HCT116 (cell line): ENCODE results near the gene TNFRSF14. TPM values are rescaled to one million over a fixed set of nuclear protein-coding genes. Genes with fewer than 3 reads are reported as not detected.

Experiments
- ATAC-seq: fragments of 200-7000 bp; cut with Tn5 transposase; 2 replicates; pipeline ENCODE4 v1.9.1; 2020; ENCODE audit warnings: mild to moderate bottlenecking, moderate library complexity
- BruUV-seq: library from RNA; stranded (reverse); fragments of 400-500 nt; replicated peaks from 2 replicates; lab custom pipeline; 2021; lab: Mats Ljungman, UMichigan
- CTCF ChIA-PET: fragments of 300-600 bp; sonication (Branson Sonifier 250); formaldehyde crosslinking; loops from one replicate; lab custom pipeline; 2021; ENCODE audit warnings: antibody characterized with exemption; lab: Charles Lee
- POLR2A ChIA-PET: fragments of 300-600, 350-600 bp; sonication (Branson Sonifier 250); formaldehyde crosslinking; loops from one replicate; lab custom pipeline; 2021; ENCODE audit warnings: antibody characterized with exemption; lab: Charles Lee
- RAD21 ChIA-PET, 2 experiments: fragments of 300-600 bp; sonication (Branson Sonifier 250); formaldehyde crosslinking; loops; one replicate each; lab custom pipeline; 2023; ENCODE audit warnings: low total read pairs in 2 of 2; ENCODE audit not compliant: uncharacterized antibody in 2 of 2, unreplicated experiment in 2 of 2, low non-redundant PET in 1 of 2; lab: Charles Lee
- DNase-seq: peaks from one replicate; pipeline ENCODE4 v3.0.0-alpha.2; 2010; ENCODE audit warnings: low read depth, low spot score
- H2AFZ ChIP-seq: fragments of 200-600 bp; shearing (Covaris generic), sonication (generic); 2 replicates; pipeline ENCODE4 v1.6.1; 2017; ENCODE audit warnings: low read depth, mixed run types, mixed read lengths, antibody characterized with exemption, low read length; ENCODE audit not compliant: poor library complexity, severe bottlenecking
- H3K27ac ChIP-seq: 2 replicates; pipeline ENCODE4 v1.5.1; 2012; ENCODE audit warnings: low read depth, low read length
- H3K27me3 ChIP-seq: fragments of 200-600 bp; sonication (generic); 2 replicates; pipeline ENCODE4 v1.6.1; 2016; ENCODE audit warnings: mixed run types, low read length, mixed read lengths; ENCODE audit not compliant: insufficient read depth
- H3K36me3 ChIP-seq, 2 experiments: fragments of 200-500 bp in 1 of 2; fragments of 200-600 bp in 1 of 2; sonication (Bioruptor generic) in 1 of 2; sonication (generic) in 1 of 2; 2 replicates each; pipeline versions ENCODE4 v1.5.1 to v1.6.1; 2014 to 2016; ENCODE audit warnings: low read length in 2 of 2, inconsistent platforms in 1 of 2, mixed read lengths in 1 of 2, mixed run types in 1 of 2; ENCODE audit not compliant: insufficient read depth in 2 of 2, control insufficient read depth in 1 of 2
- H3K4me1 ChIP-seq, 2 experiments: fragments of 200-600 bp in 1 of 2; sonication (generic) in 1 of 2; 2 replicates each; pipeline versions ENCODE4 v1.5.1 to v1.6.1; 2012 to 2017; ENCODE audit warnings: low read length in 2 of 2, inconsistent platforms in 1 of 2, mild to moderate bottlenecking in 1 of 2, mixed read lengths in 1 of 2, mixed run types in 1 of 2, moderate library complexity in 1 of 2; ENCODE audit not compliant: insufficient read depth in 2 of 2, control insufficient read depth in 1 of 2
- H3K4me2 ChIP-seq: fragments of 200-600 bp; sonication (generic); 2 replicates; pipeline ENCODE4 v1.6.1; 2017; ENCODE audit warnings: mixed run types, low read length, mixed read lengths
- H3K4me3 ChIP-seq, 2 experiments: fragments of 200-600 bp in 1 of 2; sonication (generic) in 1 of 2; replicated peaks in 1 of 2; 2 replicates each; pipeline ENCODE4 v1.5.1; 2011 to 2016; ENCODE audit warnings: low read length in 2 of 2, control low read depth in 1 of 2, low read depth in 1 of 2, mild to moderate bottlenecking in 1 of 2, mixed read lengths in 1 of 2, mixed run types in 1 of 2
- H3K79me2 ChIP-seq: fragments of 200-600 bp; sonication (generic); 2 replicates; pipeline ENCODE4 v1.6.1; 2017; ENCODE audit warnings: mild to moderate bottlenecking, mixed run types, low read length, moderate library complexity, mixed read lengths; ENCODE audit not compliant: insufficient read depth
- H3K9ac ChIP-seq: fragments of 200-600 bp; sonication (generic); 2 replicates; pipeline ENCODE4 v1.6.1; 2016; ENCODE audit warnings: low read length, mixed read lengths
- H3K9me2 ChIP-seq: fragments of 200-600 bp; sonication (generic), shearing (Covaris generic); 2 replicates; pipeline ENCODE4 v1.6.1; 2017; ENCODE audit warnings: mixed run types, mild to moderate bottlenecking, moderate library complexity; ENCODE audit not compliant: insufficient read depth
- H3K9me3 ChIP-seq, 2 experiments: fragments of 200-500 bp in 1 of 2; fragments of 200-600 bp in 1 of 2; sonication (Bioruptor generic) in 1 of 2; sonication (generic) in 1 of 2; 2 replicates each; pipeline ENCODE4 v1.6.1; 2014 to 2017; ENCODE audit warnings: low read length in 2 of 2, mixed read lengths in 2 of 2, inconsistent platforms in 1 of 2, low read depth in 1 of 2, mild to moderate bottlenecking in 1 of 2, mixed run types in 1 of 2, moderate library complexity in 1 of 2; ENCODE audit not compliant: control insufficient read depth in 1 of 2, insufficient read depth in 1 of 2
- H4K20me1 ChIP-seq: fragments of 200-600 bp; sonication (generic), shearing (Covaris generic); 2 replicates; pipeline ENCODE4 v1.6.1; 2017; ENCODE audit warnings: mixed run types, mild to moderate bottlenecking, moderate library complexity; ENCODE audit not compliant: insufficient read depth
- ATF3 ChIP-seq: IDR thresholded peaks from 2 replicates; pipeline ENCODE4 v1.6.1; 2012
- CBX3 ChIP-seq: IDR thresholded peaks from 2 replicates; pipeline ENCODE4 v1.6.1; 2012; ENCODE audit warnings: low read depth
- EGR1 ChIP-seq: IDR thresholded peaks from 2 replicates; pipeline ENCODE4 v1.6.1; 2012; ENCODE audit warnings: low read depth
- ELF1 ChIP-seq: IDR thresholded peaks from 2 replicates; pipeline ENCODE4 v1.6.1; 2012; ENCODE audit warnings: low read depth, borderline replicate concordance
- EZH2 ChIP-seq: fragments of 200-600 bp; sonication (generic); IDR thresholded peaks from 2 replicates; pipeline ENCODE4 v1.6.1; 2017; ENCODE audit warnings: antibody characterized with exemption, mixed run types
- EZH2phosphoT487 ChIP-seq: fragments of 200-600 bp; IDR thresholded peaks from 2 replicates; pipeline ENCODE4 v1.6.1; 2018; ENCODE audit warnings: antibody characterized with exemption, borderline replicate concordance
- JUND ChIP-seq: IDR thresholded peaks from 2 replicates; pipeline ENCODE4 v1.6.1; 2012
- MAX ChIP-seq: IDR thresholded peaks from 2 replicates; pipeline ENCODE4 v1.6.1; 2012
- POLR2A ChIP-seq: IDR thresholded peaks from 2 replicates; pipeline ENCODE4 v1.7.0; 2011; ENCODE audit warnings: borderline replicate concordance; ENCODE audit not compliant: insufficient read depth, insufficient read length; ENCODE audit errors: extremely low read depth
- POLR2AphosphoS5 ChIP-seq: IDR thresholded peaks from 2 replicates; pipeline ENCODE4 v1.6.1; 2011; ENCODE audit warnings: mild to moderate bottlenecking, low read depth, low read length, moderate library complexity
- RAD21 ChIP-seq: IDR thresholded peaks from 2 replicates; pipeline ENCODE4 v1.6.1; 2012; ENCODE audit warnings: low read depth, mild to moderate bottlenecking
- SP1 ChIP-seq: IDR thresholded peaks from 2 replicates; pipeline ENCODE4 v1.6.1; 2012; ENCODE audit warnings: low read depth
- SRF ChIP-seq: IDR thresholded peaks from 2 replicates; pipeline ENCODE4 v1.6.1; 2012; ENCODE audit warnings: low read depth
- TCF7L2 ChIP-seq: IDR thresholded peaks from 2 replicates; pipeline ENCODE4 v1.7.0; 2011; ENCODE audit warnings: borderline replicate concordance, inconsistent platforms; ENCODE audit not compliant: insufficient read depth, insufficient read length; ENCODE audit errors: extremely low read depth
- YY1 ChIP-seq: IDR thresholded peaks from 2 replicates; pipeline ENCODE4 v1.6.1; 2011; ENCODE audit warnings: low read length, low read depth, moderate library complexity, mild to moderate bottlenecking; ENCODE audit not compliant: insufficient replicate concordance; ENCODE audit errors: extremely low read depth
- ZFX ChIP-seq: fragments of 450-650 bp; IDR thresholded peaks from 2 replicates; pipeline ENCODE4 v1.6.1; 2017
- ZNF274 ChIP-seq: fragments of 200-500 bp; sonication (Bioruptor generic); IDR thresholded peaks from 2 replicates; pipeline ENCODE4 v1.6.1; 2014; ENCODE audit warnings: mild to moderate bottlenecking, low read depth, low read length, inconsistent platforms
- intact Hi-C: fragments of 100-400 bp; cut with micrococcal nuclease; formaldehyde crosslinking; loops from 2 replicates; pipeline ENCODE4 v1.10.0; 2022
- total RNA-seq: library from RNA; stranded (reverse); gene quantifications from one replicate; pipeline ENCODE4 v1.2.1, GENCODE V29; 2021; ENCODE audit not compliant: unreplicated experiment
- TF ChIP-seq, protein P1 (sequence below), 3 experiments: fragments of 200-600 bp in 1 of 3; sonication (generic) in 1 of 3; IDR thresholded peaks in 2 of 3; conservative IDR thresholded peaks in 1 of 3; 2 replicates each; pipeline ENCODE4 v1.5.1; 2012 to 2017; ENCODE audit warnings: low read depth in 2 of 3, low read length in 2 of 3, antibody characterized with exemption in 1 of 3, borderline replicate concordance in 1 of 3, control low read depth in 1 of 3, mild to moderate bottlenecking in 1 of 3, mixed read lengths in 1 of 3, mixed run types in 1 of 3, moderate library complexity in 1 of 3; ENCODE audit not compliant: insufficient read depth in 1 of 3
- TF ChIP-seq, protein P2 (sequence below): IDR thresholded peaks from 2 replicates; pipeline ENCODE4 v1.6.1; 2011; ENCODE audit warnings: mild to moderate bottlenecking, low read length, moderate library complexity; ENCODE audit not compliant: insufficient replicate concordance; ENCODE audit errors: extremely low read depth

The TNFRSF14 gene
- total RNA-seq, 1 experiment from 2014 or later: 0.66 TPM

GRCh38 chr1:2575801-2576663, 19.9 kb downstream of the TNFRSF14 start:
- Histone ChIP-seq H2AFZ (no peak overlapping the region), H3K27ac (no peak overlapping the region), H3K9me2 (no peaks in the 10 kb centered on the region), H3K4me3 (no peak overlapping the region), H3K79me2 (no peaks in the 10 kb centered on the region), H3K27me3 (no peaks in the 10 kb centered on the region), H3K9ac (no peak overlapping the region), H3K4me1 (peaks cover 9 to 13% of the 10 kb centered on the region in 2 experiments; a peak in 3 of 4 replicates), H3K36me3 (no peaks in the 10 kb centered on the region), H4K20me1 (no peaks in the 10 kb centered on the region), H3K4me2 (no peak overlapping the region), H3K9me3 (no peaks in the 10 kb centered on the region; a peak in 1 of 4 replicates)
- no peak for ATAC-seq
- RAD21 ChIA-PET: no interaction called here
- CTCF ChIA-PET: no interaction called here
- intact Hi-C loops: no loop called here
- no TSS peak for BruUV-seq
- no peak for DNase-seq
- POLR2A ChIA-PET: no interaction called here
- no peak for TF ChIP-seq TCF7L2
- TF ChIP-seq SP1: no peak
- TF ChIP-seq ATF3: no peak
- TF ChIP-seq, protein P1, sequence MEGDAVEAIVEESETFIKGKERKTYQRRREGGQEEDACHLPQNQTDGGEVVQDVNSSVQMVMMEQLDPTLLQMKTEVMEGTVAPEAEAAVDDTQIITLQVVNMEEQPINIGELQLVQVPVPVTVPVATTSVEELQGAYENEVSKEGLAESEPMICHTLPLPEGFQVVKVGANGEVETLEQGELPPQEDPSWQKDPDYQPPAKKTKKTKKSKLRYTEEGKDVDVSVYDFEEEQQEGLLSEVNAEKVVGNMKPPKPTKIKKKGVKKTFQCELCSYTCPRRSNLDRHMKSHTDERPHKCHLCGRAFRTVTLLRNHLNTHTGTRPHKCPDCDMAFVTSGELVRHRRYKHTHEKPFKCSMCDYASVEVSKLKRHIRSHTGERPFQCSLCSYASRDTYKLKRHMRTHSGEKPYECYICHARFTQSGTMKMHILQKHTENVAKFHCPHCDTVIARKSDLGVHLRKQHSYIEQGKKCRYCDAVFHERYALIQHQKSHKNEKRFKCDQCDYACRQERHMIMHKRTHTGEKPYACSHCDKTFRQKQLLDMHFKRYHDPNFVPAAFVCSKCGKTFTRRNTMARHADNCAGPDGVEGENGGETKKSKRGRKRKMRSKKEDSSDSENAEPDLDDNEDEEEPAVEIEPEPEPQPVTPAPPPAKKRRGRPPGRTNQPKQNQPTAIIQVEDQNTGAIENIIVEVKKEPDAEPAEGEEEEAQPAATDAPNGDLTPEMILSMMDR (IDR thresholded peaks at IDR 0.05 in 2 of 3, conservative IDR thresholded peaks at IDR 0.05 in 1 of 3; ENCODE audit: borderline replicate concordance in 1 of 3, insufficient read depth in 1 of 3, low read depth in 2 of 3, low read length in 2 of 3): no peak
- TF ChIP-seq SRF: no peak
- TF ChIP-seq EZH2: no peak
- no peak for TF ChIP-seq MAX
- TF ChIP-seq EGR1: no peak
- no peak for TF ChIP-seq POLR2AphosphoS5
- TF ChIP-seq JUND: no peak
- no peak for TF ChIP-seq ZFX
- no peak for TF ChIP-seq EZH2phosphoT487
- no peak for TF ChIP-seq ELF1
- TF ChIP-seq YY1: no peak
- TF ChIP-seq, protein P2, sequence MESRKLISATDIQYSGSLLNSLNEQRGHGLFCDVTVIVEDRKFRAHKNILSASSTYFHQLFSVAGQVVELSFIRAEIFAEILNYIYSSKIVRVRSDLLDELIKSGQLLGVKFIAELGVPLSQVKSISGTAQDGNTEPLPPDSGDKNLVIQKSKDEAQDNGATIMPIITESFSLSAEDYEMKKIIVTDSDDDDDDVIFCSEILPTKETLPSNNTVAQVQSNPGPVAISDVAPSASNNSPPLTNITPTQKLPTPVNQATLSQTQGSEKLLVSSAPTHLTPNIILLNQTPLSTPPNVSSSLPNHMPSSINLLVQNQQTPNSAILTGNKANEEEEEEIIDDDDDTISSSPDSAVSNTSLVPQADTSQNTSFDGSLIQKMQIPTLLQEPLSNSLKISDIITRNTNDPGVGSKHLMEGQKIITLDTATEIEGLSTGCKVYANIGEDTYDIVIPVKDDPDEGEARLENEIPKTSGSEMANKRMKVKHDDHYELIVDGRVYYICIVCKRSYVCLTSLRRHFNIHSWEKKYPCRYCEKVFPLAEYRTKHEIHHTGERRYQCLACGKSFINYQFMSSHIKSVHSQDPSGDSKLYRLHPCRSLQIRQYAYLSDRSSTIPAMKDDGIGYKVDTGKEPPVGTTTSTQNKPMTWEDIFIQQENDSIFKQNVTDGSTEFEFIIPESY: no peak
- no peak for TF ChIP-seq RAD21
- TF ChIP-seq ZNF274: no peak
- TF ChIP-seq POLR2A: no peak
- TF ChIP-seq CBX3: no peak
